HG03064 (cell line): ENCODE results near the gene MGMT.

Source experiments
- ATAC-seq: cut with Tn5 transposase; IDR thresholded peaks from one replicate; pipeline ENCODE4 v1.9.1; 2021; ENCODE audit warnings: low read depth; ENCODE audit not compliant: unreplicated experiment

The MGMT gene

GRCh38 chr10:129494176-129494575, 27.1 kb downstream of the MGMT start:
- ATAC-seq = no peak

DNA sequence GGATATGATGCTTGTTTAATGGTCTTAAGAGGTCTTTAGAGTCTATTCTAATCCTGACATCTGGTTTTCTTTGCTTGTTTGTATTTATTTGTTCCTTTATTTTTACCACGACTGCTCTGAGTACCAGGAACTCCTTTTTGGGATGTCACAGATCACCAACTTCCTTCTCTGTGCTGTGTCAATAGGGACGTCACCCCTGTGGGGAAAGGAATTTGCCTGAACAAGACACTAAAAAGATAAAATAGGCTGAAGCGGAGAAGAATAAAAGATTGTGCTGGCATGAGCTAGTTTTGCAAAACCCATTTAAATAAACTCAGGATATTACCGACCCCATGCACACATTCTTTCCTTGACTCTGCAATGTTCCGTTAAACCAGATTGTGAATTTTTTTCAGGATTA, 27.7 kb downstream of the MGMT start:
- ATAC-seq = no peak

- ATAC-seq = no peak
Observed at GRCh38 chr10:129495256-129495655, 28.2 kb downstream of the MGMT start.

DNA sequence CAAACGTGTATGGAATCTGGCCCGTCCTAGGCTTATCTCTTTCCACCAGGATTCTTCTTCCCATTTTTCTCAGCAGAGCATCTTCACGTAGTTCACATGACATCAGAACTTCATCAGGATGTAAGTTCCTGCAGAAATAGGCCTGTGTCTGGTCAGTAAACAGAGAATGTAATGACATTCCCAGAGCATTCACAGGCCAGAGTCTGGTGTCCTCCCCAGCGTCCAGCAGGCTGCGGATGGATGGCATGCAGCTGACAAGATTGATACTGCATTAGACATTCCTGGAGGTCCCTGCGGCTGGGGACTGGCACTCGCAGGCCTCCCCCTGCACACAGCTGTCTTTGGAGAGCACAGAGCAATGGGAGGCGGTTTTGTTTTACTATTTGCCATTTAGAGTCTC, 28.7 kb downstream of the MGMT start:
- no peak for ATAC-seq

DNA sequence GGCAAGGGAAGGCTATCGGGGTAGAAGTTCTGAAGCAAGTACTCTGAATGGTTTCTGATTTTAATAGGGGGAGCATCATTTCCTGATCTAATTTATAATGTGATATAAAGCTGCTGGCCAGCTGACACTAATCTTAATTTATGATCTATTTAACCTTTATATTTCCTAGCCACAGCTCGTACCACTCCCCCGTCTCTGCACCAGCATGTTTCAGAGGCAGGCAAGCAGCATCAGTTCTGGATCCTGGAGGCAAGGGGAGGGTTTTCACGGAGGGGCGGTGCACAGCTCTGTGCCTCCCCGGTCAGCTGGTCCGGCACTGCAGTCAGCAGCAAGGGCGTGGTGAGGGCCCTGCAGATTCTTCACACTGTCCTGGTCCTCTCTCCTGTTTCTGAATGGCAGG, 30.0 kb downstream of the MGMT start:
- ATAC-seq = no peak

DNA sequence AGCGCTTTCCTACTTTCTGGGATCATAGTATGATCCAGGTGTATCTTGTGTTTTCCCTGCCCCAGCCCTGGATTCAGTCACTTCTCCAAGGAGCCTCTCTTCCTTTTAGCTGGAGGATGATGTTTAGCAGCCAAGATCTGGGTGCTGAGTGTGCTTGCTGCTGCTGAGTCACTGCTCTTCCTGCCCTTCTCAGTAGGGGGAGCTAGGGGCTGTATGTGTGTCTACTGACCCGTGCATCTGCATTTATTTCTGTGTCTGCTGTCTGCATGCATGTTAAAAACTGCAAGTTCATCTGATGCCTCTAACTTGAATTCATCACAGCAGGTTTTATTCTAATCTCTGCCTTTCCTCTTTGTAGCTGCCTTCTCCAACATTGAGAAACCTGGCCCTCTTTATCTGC, 31.6 kb downstream of the MGMT start:
- ATAC-seq = no peak

- ATAC-seq = no peak
Observed at GRCh38 chr10:129500617-129501339, 33.7 kb downstream of the MGMT start.

DNA sequence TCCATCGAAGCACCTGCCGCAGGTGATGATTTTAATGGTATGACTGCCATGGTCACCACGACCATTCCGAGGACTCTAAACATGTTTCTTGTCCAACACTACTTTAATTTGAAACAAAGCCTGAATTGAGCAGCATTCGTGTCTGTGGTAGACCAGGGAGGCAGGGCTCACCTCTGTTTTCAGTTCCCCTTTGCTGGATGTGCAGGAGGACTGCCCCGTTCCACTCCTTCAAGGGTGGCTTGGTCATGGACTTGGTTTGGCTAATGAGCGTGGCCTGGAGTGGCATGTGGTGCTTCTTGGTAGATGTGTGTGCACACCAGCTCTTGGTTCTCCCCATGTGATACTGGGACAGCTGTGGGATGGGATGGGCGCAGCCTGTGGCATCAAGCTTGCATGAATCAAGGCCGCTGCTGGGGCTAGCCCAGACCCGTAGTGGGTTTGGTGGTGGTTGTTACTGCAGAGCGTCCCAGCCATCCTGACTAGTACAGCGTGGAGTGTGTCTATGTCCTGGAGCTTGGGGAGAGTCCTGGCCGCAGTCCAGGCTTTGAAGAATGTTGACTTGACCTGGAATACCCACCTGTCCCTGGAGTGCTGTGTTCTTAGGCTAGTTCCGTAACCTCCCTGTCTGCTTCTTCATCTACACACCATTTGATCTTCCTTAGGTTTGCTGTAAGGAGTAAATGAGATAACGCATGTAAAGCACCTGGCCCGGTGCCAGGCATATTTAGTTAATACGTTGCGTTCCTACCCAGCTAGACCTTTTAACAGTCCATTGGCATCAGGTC, 34.8 kb downstream of the MGMT start:
- ATAC-seq = peak; percentile 79

- ATAC-seq = no peak
Observed at GRCh38 chr10:129502448-129502847, 35.4 kb downstream of the MGMT start.

- ATAC-seq = no peak
Observed at GRCh38 chr10:129505500-129506075, 38.5 kb downstream of the MGMT start.

GRCh38 chr10:129506101-129506797, 39.2 kb downstream of the MGMT start:
- ATAC-seq = no peak

DNA sequence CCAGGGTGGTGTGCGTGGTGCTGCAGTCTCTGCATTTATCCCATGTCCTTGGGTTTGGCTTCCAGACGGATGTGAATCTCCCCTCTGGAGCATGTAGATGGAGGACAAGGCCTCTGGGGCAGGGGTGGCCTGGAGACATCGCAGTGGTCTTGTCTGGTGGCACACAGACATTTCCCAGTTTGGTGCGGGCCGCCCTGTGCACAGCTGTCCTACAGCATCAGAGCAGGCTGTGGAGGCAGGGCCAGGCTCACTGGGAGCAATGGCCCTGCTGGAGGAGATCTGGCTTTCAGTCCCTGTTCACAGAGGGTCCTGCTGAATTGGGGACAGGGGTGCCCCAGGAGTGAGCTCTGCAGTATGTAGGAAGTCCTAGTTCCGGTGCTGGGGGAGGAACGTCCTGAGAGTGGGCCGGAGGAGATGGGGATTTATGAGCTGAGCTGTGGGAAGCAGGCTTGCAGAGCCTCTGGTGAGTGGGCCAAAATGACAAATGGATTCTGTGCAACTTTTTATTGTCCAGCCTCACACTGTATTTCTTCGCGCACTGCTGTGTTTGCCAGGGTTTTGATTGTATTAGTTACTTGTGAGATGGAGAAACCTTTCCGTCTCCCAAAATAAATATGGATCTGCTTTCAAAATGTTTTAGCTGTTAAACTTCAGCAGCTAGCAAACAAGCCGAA, 40.3 kb downstream of the MGMT start:
- ATAC-seq = no peak

DNA sequence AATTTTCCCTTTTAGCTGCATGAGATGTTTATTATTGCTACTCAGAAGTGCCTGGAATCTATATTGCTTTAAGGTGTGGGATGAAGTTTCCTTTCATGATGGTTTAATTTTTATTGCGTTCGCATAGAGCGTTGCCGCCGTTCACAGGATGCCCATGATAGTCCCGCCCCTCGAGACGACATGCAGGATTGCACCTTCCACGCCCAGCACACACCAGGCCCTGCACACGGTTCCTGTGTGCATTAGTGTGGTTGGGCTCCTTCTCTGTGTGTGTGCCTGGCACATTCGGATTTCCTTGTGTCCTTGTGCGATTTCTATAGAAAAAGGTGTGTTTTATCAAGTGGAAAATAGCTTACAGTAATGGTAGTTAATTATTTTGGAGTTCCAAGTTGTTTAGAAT, 42.1 kb downstream of the MGMT start:
- no peak for ATAC-seq

GRCh38 chr10:129509835-129510234, 42.8 kb downstream of the MGMT start:
- no peak for ATAC-seq

GRCh38 chr10:129511086-129511485, 44.0 kb downstream of the MGMT start:
- no peak for ATAC-seq

GRCh38 chr10:129511758-129512157, 44.7 kb downstream of the MGMT start:
- ATAC-seq = no peak

DNA sequence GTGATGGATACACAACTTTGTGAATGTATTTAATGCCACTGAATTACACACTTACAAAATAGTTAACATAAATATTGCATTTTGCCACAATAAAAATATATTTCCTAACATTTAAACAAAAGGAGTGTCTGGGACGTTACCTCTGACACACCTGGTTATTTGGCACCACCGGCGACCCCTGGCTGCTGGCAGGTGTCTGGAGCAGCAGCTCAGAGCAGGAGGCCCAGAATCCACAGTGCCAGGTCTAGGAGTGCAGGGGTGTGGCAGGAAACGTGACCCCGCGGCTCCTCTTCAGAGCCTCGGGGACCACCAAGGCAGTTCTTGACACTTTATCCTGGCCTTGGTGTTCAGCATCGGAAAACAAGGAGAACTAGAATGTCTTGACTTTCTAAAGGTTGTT, 46.3 kb downstream of the MGMT start:
- no peak for ATAC-seq

- no peak for ATAC-seq
Observed at GRCh38 chr10:129514568-129515451, 47.8 kb downstream of the MGMT start.

DNA sequence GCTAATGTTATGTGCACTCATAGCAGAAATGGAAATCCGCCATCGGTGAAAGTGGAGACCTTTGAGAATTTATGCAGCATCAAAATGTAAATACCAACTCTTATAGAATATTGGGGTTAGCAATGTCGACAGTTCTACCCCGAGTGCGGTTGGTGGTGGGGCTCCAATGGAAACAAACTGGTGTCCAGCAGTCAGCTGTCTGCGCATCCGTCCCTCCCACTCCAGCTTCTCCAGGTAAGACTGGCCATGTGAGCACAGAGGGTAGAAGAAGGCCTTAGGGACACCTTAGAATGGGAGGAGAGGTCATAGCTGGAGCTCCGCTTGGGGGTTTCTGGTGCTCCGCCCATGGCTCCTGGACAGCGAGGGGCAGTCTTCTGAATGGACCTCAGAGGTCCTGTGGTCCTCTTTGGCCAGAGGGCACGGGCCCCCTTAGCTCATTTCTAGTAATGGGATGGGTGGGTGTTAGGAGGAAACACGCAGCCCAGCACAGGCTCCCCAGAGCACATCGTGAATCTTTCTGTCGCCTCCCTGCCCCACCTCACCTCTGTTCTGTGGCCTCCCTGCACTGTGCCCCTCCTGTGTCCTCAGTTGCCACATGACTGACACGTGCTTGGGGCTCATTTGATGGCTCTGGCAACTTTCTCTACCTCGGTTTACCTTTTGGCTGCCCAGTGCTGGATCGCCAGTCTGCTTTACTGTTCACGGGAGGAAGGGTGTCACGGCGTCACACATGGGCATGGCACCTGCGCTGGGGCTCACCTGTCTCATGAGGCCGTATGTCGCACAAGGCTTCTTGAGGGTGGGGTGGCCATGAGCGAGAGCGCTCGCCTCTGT, 50.0 kb downstream of the MGMT start:
- no peak for ATAC-seq
